ENCODE data around the gene TOX3. TPM values are rescaled to one million over a fixed set of nuclear protein-coding genes. Genes with fewer than 3 reads are reported as not detected.

The TOX3 gene
- total RNA-seq, 1 donor from 2014 or later = not detected

DNA sequence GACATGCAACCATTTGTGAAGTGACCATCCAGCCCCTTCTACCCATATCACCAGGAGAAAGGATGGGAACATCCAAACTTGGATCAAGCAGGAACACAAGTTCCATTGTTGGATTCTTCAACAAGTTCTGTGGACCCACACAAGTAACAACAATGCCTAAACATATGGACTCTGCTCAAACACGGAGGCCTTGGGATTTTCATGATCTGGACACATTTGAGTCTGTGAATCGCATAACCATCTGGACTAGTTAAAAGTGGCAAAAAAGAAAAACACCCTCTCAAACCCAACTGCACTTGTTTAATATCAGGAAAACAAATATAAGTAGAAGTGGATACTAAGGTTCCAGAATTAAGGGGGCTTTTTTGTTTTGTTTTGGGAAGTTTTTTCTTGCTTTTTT lies 70.8 kb downstream of the TOX3 start:
- no peaks in the 10 kb centered on the region for H3K9me3 Mint-ChIP-seq (ENCODE audit: low read depth)
- H3K4me3 Mint-ChIP-seq (ENCODE audit: unreplicated experiment) = no peak overlapping the region
- peaks cover 6% of the 10 kb centered on the region for H3K27me3 Mint-ChIP-seq (ENCODE audit: low read depth)
- H3K27ac Mint-ChIP-seq (ENCODE audit: unreplicated experiment) = no peak overlapping the region
- no peaks in the 10 kb centered on the region for H3K36me3 Mint-ChIP-seq (ENCODE audit: low read depth)
- TF ChIP-seq, protein P1, sequence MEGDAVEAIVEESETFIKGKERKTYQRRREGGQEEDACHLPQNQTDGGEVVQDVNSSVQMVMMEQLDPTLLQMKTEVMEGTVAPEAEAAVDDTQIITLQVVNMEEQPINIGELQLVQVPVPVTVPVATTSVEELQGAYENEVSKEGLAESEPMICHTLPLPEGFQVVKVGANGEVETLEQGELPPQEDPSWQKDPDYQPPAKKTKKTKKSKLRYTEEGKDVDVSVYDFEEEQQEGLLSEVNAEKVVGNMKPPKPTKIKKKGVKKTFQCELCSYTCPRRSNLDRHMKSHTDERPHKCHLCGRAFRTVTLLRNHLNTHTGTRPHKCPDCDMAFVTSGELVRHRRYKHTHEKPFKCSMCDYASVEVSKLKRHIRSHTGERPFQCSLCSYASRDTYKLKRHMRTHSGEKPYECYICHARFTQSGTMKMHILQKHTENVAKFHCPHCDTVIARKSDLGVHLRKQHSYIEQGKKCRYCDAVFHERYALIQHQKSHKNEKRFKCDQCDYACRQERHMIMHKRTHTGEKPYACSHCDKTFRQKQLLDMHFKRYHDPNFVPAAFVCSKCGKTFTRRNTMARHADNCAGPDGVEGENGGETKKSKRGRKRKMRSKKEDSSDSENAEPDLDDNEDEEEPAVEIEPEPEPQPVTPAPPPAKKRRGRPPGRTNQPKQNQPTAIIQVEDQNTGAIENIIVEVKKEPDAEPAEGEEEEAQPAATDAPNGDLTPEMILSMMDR (IDR thresholded peaks at IDR 0.05) = no peak
- DNase-seq (ENCODE audit: low spot score) = no peak
- no peaks in the 10 kb centered on the region for H3K4me1 Mint-ChIP-seq (ENCODE audit: low read depth)

DNA sequence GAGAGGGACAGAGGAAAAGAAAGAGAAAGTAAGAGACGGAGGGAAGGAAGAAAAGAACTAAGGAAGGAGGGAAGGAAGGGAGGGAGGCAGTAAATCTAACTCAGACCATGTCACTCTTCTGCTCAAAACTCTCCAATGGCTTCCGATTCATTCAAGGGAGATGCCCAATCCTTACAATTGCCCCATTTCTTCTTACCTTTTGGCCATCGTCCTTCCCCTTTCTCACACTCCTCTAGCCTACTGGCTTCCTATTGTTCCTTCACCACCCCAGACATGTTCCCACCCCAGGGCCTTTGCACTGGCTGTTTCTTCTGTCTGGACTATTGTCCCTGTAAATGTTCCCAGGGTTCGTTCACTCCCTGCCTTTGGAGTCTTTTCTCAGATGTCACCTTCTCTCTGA lies 72.3 kb downstream of the TOX3 start:
- Mint-ChIP-seq H3K4me1 (ENCODE audit: low read depth) (no peaks in the 10 kb centered on the region), H3K27me3 (ENCODE audit: low read depth) (peaks cover 4% of the 10 kb centered on the region), H3K9me3 (ENCODE audit: low read depth) (no peaks in the 10 kb centered on the region), H3K36me3 (ENCODE audit: low read depth) (no peaks in the 10 kb centered on the region), H3K4me3 (ENCODE audit: unreplicated experiment) (no peak overlapping the region), H3K27ac (ENCODE audit: unreplicated experiment) (no peak overlapping the region)
- DNase-seq (ENCODE audit: low spot score) = no peak
- TF ChIP-seq, protein P1 (IDR thresholded peaks at IDR 0.05) = no peak

DNA sequence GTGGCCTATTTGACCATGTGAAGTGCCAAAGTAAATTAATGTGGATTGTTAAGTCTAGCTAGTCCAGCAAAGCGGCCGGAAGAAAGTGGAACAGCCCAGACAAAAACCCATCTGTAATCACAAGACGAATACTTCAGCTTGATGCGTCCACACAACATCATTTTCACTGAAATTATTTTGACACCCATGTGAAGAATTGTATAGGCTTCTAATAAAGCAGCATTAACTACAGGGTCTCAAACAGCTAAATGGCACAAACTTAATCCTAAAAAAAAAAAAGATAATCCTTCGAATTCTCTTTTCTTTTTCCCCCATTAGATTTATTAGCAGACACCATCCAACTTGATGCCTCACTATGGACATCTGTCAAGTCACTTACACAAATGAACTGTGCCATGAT lies 73.8 kb downstream of the TOX3 start:
- no peaks in the 10 kb centered on the region for H3K9me3 Mint-ChIP-seq (ENCODE audit: low read depth)
- TF ChIP-seq, protein P1 (IDR thresholded peaks at IDR 0.05) = no peak
- H3K4me1 Mint-ChIP-seq (ENCODE audit: low read depth) = no peaks in the 10 kb centered on the region
- no peak for DNase-seq (ENCODE audit: low spot score)
- no peak overlapping the region for H3K4me3 Mint-ChIP-seq (ENCODE audit: unreplicated experiment)
- H3K36me3 Mint-ChIP-seq (ENCODE audit: low read depth) = no peaks in the 10 kb centered on the region
- no peak overlapping the region for H3K27ac Mint-ChIP-seq (ENCODE audit: unreplicated experiment)
- H3K27me3 Mint-ChIP-seq (ENCODE audit: low read depth) = peaks cover 2% of the 10 kb centered on the region

DNA sequence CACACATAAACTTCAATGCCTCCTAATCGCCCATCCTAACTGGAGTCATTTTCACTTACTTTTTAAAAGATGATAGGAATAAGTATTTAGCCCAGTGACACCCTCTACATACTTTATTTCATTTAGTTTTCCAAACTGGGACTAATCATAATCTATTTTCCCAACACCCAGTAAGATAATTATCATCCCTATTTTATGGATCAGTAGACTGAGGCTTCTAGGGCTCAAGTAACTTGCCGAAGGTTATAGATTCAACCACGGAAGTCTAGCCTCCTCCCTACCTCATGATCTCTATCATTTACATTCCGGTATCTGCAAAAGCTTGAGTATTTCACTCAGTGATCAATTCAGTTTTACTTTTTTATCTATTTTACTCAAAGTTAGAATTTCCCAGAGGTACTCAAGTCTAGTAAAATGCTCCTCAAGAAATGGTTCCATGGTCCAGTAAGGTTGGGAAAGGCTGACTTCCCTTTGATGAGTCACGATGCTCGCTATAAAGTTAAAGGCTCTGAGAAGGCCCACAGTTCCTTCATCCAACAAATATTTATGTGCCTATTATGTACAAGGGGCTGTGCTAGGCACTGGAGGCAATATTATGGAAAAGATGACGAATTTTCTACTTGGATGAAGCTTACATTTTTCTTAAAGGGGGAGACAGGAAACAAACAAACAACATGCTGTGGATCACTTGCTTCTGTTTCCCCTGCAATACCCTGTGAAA lies 75.1 kb downstream of the TOX3 start:
- Mint-ChIP-seq H3K4me3 (ENCODE audit: unreplicated experiment) (no peak overlapping the region), H3K9me3 (ENCODE audit: low read depth) (no peaks in the 10 kb centered on the region), H3K27me3 (ENCODE audit: low read depth) (no peaks in the 10 kb centered on the region), H3K36me3 (ENCODE audit: low read depth) (no peaks in the 10 kb centered on the region), H3K27ac (ENCODE audit: unreplicated experiment) (no peak overlapping the region), H3K4me1 (ENCODE audit: low read depth) (no peaks in the 10 kb centered on the region)
- DNase-seq (ENCODE audit: low spot score) = no peak
- TF ChIP-seq, protein P1 (IDR thresholded peaks at IDR 0.05) = no peak

DNA sequence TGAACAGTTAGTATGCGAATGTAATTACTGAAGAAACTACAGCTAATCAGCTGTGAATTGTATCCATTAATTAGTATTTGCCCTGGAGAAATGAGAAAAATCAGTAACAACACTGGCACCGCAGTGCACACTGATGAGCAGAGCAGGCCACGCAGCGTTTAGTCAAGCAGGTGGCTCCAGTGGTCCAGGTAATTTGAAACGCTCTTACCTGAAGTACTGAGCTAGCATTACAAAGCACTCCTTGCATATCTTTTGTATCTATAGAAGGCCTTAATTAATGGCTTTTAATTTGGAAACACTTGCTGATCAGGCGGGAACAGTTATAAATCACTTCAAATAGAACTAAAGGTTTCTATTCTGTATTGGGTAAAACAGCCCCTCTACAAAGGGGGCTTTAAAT lies 76.4 kb downstream of the TOX3 start:
- DNase-seq (ENCODE audit: low spot score) = no peak
- Mint-ChIP-seq H3K9me3 (ENCODE audit: low read depth) (no peaks in the 10 kb centered on the region), H3K4me3 (ENCODE audit: unreplicated experiment) (no peak overlapping the region), H3K27ac (ENCODE audit: unreplicated experiment) (no peak overlapping the region), H3K4me1 (ENCODE audit: low read depth) (no peaks in the 10 kb centered on the region), H3K36me3 (ENCODE audit: low read depth) (no peaks in the 10 kb centered on the region), H3K27me3 (ENCODE audit: low read depth) (no peaks in the 10 kb centered on the region)
- TF ChIP-seq, protein P1 (IDR thresholded peaks at IDR 0.05) = no peak

All from chondrocyte (in vitro differentiated cells).